WTC11 (cell line): ENCODE data around the gene ERC2. TPM values are rescaled to one million over a fixed set of nuclear protein-coding genes. Genes with fewer than 3 reads are reported as not detected.

Source experiments
- ATAC-seq: fragments of 200-7000 bp; cut with Tn5 transposase; 2 replicates; pipeline ENCODE4 v1.10.0; 2021; ENCODE audit warnings: mild to moderate bottlenecking, moderate library complexity
- CTCF ChIA-PET: fragments of 300-600 bp; sonication (Branson Sonifier 250); formaldehyde crosslinking; loops from one replicate; lab custom pipeline; 2021; ENCODE audit warnings: antibody characterized with exemption; lab: Charles Lee
- POLR2A ChIA-PET: fragments of 350-600 bp; sonication (Branson Sonifier 250); formaldehyde crosslinking; loops from one replicate; lab custom pipeline; 2021; ENCODE audit warnings: antibody characterized with exemption; lab: Charles Lee
- DNase-seq: peaks from one replicate; pipeline ENCODE4 v3.0.0; 2021; ENCODE audit warnings: low spot score
- H3K27ac Mint-ChIP-seq: 2 replicates; pipeline ENCODE4 v1.8.0; 2021; ENCODE audit warnings: mixed read lengths
- H3K27me3 Mint-ChIP-seq: 2 replicates; pipeline ENCODE4 v1.8.0; 2021; ENCODE audit warnings: low read depth, mild to moderate bottlenecking, moderate library complexity, mixed read lengths
- H3K36me3 Mint-ChIP-seq: 2 replicates; pipeline ENCODE4 v1.8.0; 2021; ENCODE audit warnings: mixed read lengths
- H3K4me1 Mint-ChIP-seq: 2 replicates; pipeline ENCODE4 v1.8.0; 2022; ENCODE audit warnings: mixed read lengths
- H3K4me3 Mint-ChIP-seq: 2 replicates; pipeline ENCODE4 v1.8.0; 2021; ENCODE audit warnings: mild to moderate bottlenecking, moderate library complexity, mixed read lengths
- H3K9me3 Mint-ChIP-seq: 2 replicates; pipeline ENCODE4 v1.8.0; 2021; ENCODE audit warnings: mixed read lengths
- AR ChIP-seq: fragments of 250-450 bp; sonication (Bioruptor Pico); IDR thresholded peaks from 2 replicates; pipeline ENCODE4 v1.9.0; 2021; ENCODE audit warnings: mild to moderate bottlenecking
- ARID4B ChIP-seq: sonication (generic); formaldehyde crosslinking; IDR thresholded peaks from 2 replicates; pipeline ENCODE4 v1.8.0; 2023; ENCODE audit warnings: missing genetic modification reagents, mild to moderate bottlenecking, borderline replicate concordance
- ATF1 ChIP-seq: sonication (generic); formaldehyde crosslinking; IDR thresholded peaks from 2 replicates; pipeline ENCODE4 v1.8.1; 2023; ENCODE audit warnings: mild to moderate bottlenecking, moderate library complexity, missing genetic modification reagents
- CBFB ChIP-seq: sonication (generic); formaldehyde crosslinking; IDR thresholded peaks from 2 replicates; pipeline ENCODE4 v1.8.1; 2022; ENCODE audit warnings: mild to moderate bottlenecking, low read depth, missing genetic modification reagents
- E2F4 ChIP-seq: sonication (generic); formaldehyde crosslinking; IDR thresholded peaks from 2 replicates; pipeline ENCODE4 v1.8.1; 2022; ENCODE audit warnings: low read depth, mild to moderate bottlenecking, moderate library complexity, missing genetic modification reagents, borderline replicate concordance
- ELF4 ChIP-seq: sonication (generic); formaldehyde crosslinking; IDR thresholded peaks from 2 replicates; pipeline ENCODE4 v1.8.1; 2022; ENCODE audit warnings: low read depth, mild to moderate bottlenecking, moderate library complexity, missing genetic modification reagents
- ESRRA ChIP-seq: sonication (generic); formaldehyde crosslinking; IDR thresholded peaks from 2 replicates; pipeline ENCODE4 v1.8.1; 2022; ENCODE audit warnings: mild to moderate bottlenecking, missing genetic modification reagents, borderline replicate concordance
- FOXK1 ChIP-seq: sonication (generic); formaldehyde crosslinking; IDR thresholded peaks from 2 replicates; pipeline ENCODE4 v1.8.0; 2022; ENCODE audit warnings: mild to moderate bottlenecking, moderate library complexity, missing genetic modification reagents
- FOXP4 ChIP-seq: sonication (generic); formaldehyde crosslinking; IDR thresholded peaks from 2 replicates; pipeline ENCODE4 v1.8.0; 2022; ENCODE audit warnings: mild to moderate bottlenecking, missing genetic modification reagents
- JAZF1 ChIP-seq: fragments of 250-450 bp; sonication (Bioruptor Pico); IDR thresholded peaks from 2 replicates; pipeline ENCODE4 v1.9.0; 2021; ENCODE audit warnings: moderate library complexity, mild to moderate bottlenecking, inconsistent platforms
- MYBL2 ChIP-seq: sonication (generic); formaldehyde crosslinking; IDR thresholded peaks from 2 replicates; pipeline ENCODE4 v1.8.1; 2023; ENCODE audit warnings: mild to moderate bottlenecking, moderate library complexity, missing genetic modification reagents
- NFATC4 ChIP-seq: fragments of 250-450 bp; sonication (Bioruptor Pico); IDR thresholded peaks from 2 replicates; pipeline ENCODE4 v1.9.0; 2021; ENCODE audit warnings: mild to moderate bottlenecking
- NFYB ChIP-seq: sonication (generic); formaldehyde crosslinking; conservative IDR thresholded peaks from 2 replicates; pipeline ENCODE4 v1.8.0; 2022; ENCODE audit warnings: low read depth, missing genetic modification reagents
- NR2C2 ChIP-seq: sonication (generic); formaldehyde crosslinking; IDR thresholded peaks from 2 replicates; pipeline ENCODE4 v1.8.0; 2022; ENCODE audit warnings: mild to moderate bottlenecking, missing genetic modification reagents
- PREB ChIP-seq: sonication (generic); formaldehyde crosslinking; IDR thresholded peaks from 2 replicates; pipeline ENCODE4 v1.8.1; 2022; ENCODE audit warnings: mild to moderate bottlenecking, missing genetic modification reagents, moderate library complexity, borderline replicate concordance
- SMAD3 ChIP-seq: sonication (generic); formaldehyde crosslinking; IDR thresholded peaks from 2 replicates; pipeline ENCODE4 v1.8.0; 2022; ENCODE audit warnings: missing genetic modification reagents, mild to moderate bottlenecking, borderline replicate concordance
- SP1 ChIP-seq: sonication (generic); formaldehyde crosslinking; conservative IDR thresholded peaks from 2 replicates; pipeline ENCODE4 v1.8.1; 2022; ENCODE audit warnings: missing genetic modification reagents
- TCF7 ChIP-seq: sonication (generic); formaldehyde crosslinking; IDR thresholded peaks from 2 replicates; pipeline ENCODE4 v1.8.0; 2022; ENCODE audit warnings: mild to moderate bottlenecking, low read depth, missing genetic modification reagents, moderate library complexity
- ZNF121 ChIP-seq: sonication (generic); formaldehyde crosslinking; IDR thresholded peaks from 2 replicates; pipeline ENCODE4 v1.8.0; 2023; ENCODE audit warnings: missing genetic modification reagents
- ZNF138 ChIP-seq: sonication (generic); formaldehyde crosslinking; conservative IDR thresholded peaks from 2 replicates; pipeline ENCODE4 v1.8.1; 2022; ENCODE audit warnings: mild to moderate bottlenecking, moderate library complexity, missing genetic modification reagents
- ZNF263 ChIP-seq: sonication (generic); formaldehyde crosslinking; IDR thresholded peaks from 2 replicates; pipeline ENCODE4 v1.8.1; 2022; ENCODE audit warnings: low read depth, mild to moderate bottlenecking, moderate library complexity, missing genetic modification reagents
- ZNF416 ChIP-seq: fragments of 250-450 bp; sonication (Bioruptor Pico); IDR thresholded peaks from 2 replicates; pipeline ENCODE4 v1.9.0; 2021; ENCODE audit warnings: mild to moderate bottlenecking, inconsistent platforms
- ZNF512 ChIP-seq: sonication (generic); formaldehyde crosslinking; IDR thresholded peaks from 2 replicates; pipeline ENCODE4 v1.8.1; 2022; ENCODE audit warnings: missing genetic modification reagents, borderline replicate concordance
- total RNA-seq: library from RNA; stranded (reverse); gene quantifications from 3 replicates; pipeline ENCODE4 v1.2.3, GENCODE V29; 2021

ERC2 gene
- total RNA-seq, 1 experiment from 2014 or later, result 23.5 TPM

GRCh38 chr3:56086355-56086754, 381.9 kb downstream of the ERC2 start:
- POLR2A ChIA-PET, result no interaction called here
- no peak overlapping the region for H3K4me3 Mint-ChIP-seq
- no peak for TF ChIP-seq FOXP4 (CRISPR knock-in tag)
- TF ChIP-seq TCF7 (CRISPR knock-in tag), result no peak
- no peak for TF ChIP-seq CBFB (CRISPR knock-in tag)
- no peak for TF ChIP-seq FOXK1 (CRISPR knock-in tag)
- no peak for TF ChIP-seq ZNF416 (CRISPR knock-in tag)
- no peak for TF ChIP-seq AR (CRISPR knock-in tag)
- TF ChIP-seq JAZF1, result no peak
- no peak for TF ChIP-seq ZNF121 (CRISPR knock-in tag)
- TF ChIP-seq SP1, result no peak
- no peak for TF ChIP-seq SMAD3 (CRISPR knock-in tag)
- no peak for TF ChIP-seq E2F4
- TF ChIP-seq ZNF512 (CRISPR knock-in tag), result no peak
- no peak for TF ChIP-seq MYBL2
- no peak for TF ChIP-seq ATF1 (CRISPR knock-in tag)
- no peak for TF ChIP-seq ESRRA (CRISPR knock-in tag)
- no peak for TF ChIP-seq PREB (CRISPR knock-in tag)
- TF ChIP-seq, all 79 proteins: peak for 0
- H3K36me3 Mint-ChIP-seq, result no peaks in the 10 kb centered on the region
- CTCF ChIA-PET, result no interaction called here
- H3K27me3 Mint-ChIP-seq, result no peaks in the 10 kb centered on the region
- H3K9me3 Mint-ChIP-seq, result no peaks in the 10 kb centered on the region
- no peak overlapping the region for H3K27ac Mint-ChIP-seq
- H3K4me1 Mint-ChIP-seq, result 0 out of 2 replicates have a peak, but pooled peaks cover 2% of the 10 kb centered on the region
- ATAC-seq (no peak), DNase-seq (no peak)

- no peaks in the 10 kb centered on the region for H3K36me3 Mint-ChIP-seq
- CTCF ChIA-PET, result no interaction called here
- ATAC-seq, result no peak
- H3K27ac Mint-ChIP-seq, result no peak overlapping the region
- H3K27me3 Mint-ChIP-seq, result no peaks in the 10 kb centered on the region
- no peak overlapping the region for H3K4me3 Mint-ChIP-seq
- no peak for DNase-seq
- H3K9me3 Mint-ChIP-seq, result no peaks in the 10 kb centered on the region
- peaks cover 7% of the 10 kb centered on the region for H3K4me1 Mint-ChIP-seq
- POLR2A ChIA-PET, result no interaction called here
- no peak for TF ChIP-seq ZNF416 (CRISPR knock-in tag)
- no peak for TF ChIP-seq NR2C2 (CRISPR knock-in tag)
- TF ChIP-seq NFYB, result no peak
- TF ChIP-seq ZNF263 (CRISPR knock-in tag), result no peak
- no peak for TF ChIP-seq ARID4B
- TF ChIP-seq ZNF138 (CRISPR knock-in tag), result no peak
- no peak for TF ChIP-seq ELF4 (CRISPR knock-in tag)
- TF ChIP-seq NFATC4 (CRISPR knock-in tag), result no peak
- TF ChIP-seq TCF7 (CRISPR knock-in tag), result no peak
Measured at GRCh38 chr3:56081246-56081645, 387.0 kb downstream of the ERC2 start.
